Type B pancreatic cell (in vitro differentiated cells): ENCODE results near the gene CRYZL1. TPM values are rescaled to one million over a fixed set of nuclear protein-coding genes. Genes with fewer than 3 reads are reported as not detected.

Experiments used
- DNase-seq: peaks from one replicate; pipeline ENCODE4 v3.0.0; 2021; ENCODE audit warnings: mixed read lengths; ENCODE audit not compliant: unreplicated experiment; ENCODE audit errors: extremely low spot score
- H3K27ac Mint-ChIP-seq: 2 replicates; pipeline ENCODE4 v1.8.0; 2021; ENCODE audit warnings: mild to moderate bottlenecking, mixed read lengths
- H3K27me3 Mint-ChIP-seq: 2 replicates; pipeline ENCODE4 v1.8.0; 2021; ENCODE audit warnings: mixed read lengths
- H3K36me3 Mint-ChIP-seq: 2 replicates; pipeline ENCODE4 v1.8.0; 2021; ENCODE audit warnings: mixed read lengths
- H3K4me1 Mint-ChIP-seq: one replicate; pipeline ENCODE4 v1.8.0; 2021; ENCODE audit warnings: mixed read lengths; ENCODE audit not compliant: unreplicated experiment
- H3K4me3 Mint-ChIP-seq: 2 replicates; pipeline ENCODE4 v1.8.0; 2021; ENCODE audit warnings: mild to moderate bottlenecking, mixed read lengths
- H3K9me3 Mint-ChIP-seq: 2 replicates; pipeline ENCODE4 v1.8.0; 2021; ENCODE audit warnings: mixed read lengths
- total RNA-seq: library from RNA; stranded (reverse); gene quantifications from 2 replicates; pipeline ENCODE4 v1.2.1, GENCODE V29; 2021; ENCODE audit warnings: low replicate concordance
- TF ChIP-seq, protein P1 (sequence below): fragments of 200-600 bp; sonication (generic); conservative IDR thresholded peaks from 2 replicates; pipeline ENCODE4 v1.5.0; 2021; ENCODE audit warnings: antibody characterized with exemption, mild to moderate bottlenecking

CRYZL1 gene
- total RNA-seq, 1 donor from 2014 or later: 50.4 TPM

DNA sequence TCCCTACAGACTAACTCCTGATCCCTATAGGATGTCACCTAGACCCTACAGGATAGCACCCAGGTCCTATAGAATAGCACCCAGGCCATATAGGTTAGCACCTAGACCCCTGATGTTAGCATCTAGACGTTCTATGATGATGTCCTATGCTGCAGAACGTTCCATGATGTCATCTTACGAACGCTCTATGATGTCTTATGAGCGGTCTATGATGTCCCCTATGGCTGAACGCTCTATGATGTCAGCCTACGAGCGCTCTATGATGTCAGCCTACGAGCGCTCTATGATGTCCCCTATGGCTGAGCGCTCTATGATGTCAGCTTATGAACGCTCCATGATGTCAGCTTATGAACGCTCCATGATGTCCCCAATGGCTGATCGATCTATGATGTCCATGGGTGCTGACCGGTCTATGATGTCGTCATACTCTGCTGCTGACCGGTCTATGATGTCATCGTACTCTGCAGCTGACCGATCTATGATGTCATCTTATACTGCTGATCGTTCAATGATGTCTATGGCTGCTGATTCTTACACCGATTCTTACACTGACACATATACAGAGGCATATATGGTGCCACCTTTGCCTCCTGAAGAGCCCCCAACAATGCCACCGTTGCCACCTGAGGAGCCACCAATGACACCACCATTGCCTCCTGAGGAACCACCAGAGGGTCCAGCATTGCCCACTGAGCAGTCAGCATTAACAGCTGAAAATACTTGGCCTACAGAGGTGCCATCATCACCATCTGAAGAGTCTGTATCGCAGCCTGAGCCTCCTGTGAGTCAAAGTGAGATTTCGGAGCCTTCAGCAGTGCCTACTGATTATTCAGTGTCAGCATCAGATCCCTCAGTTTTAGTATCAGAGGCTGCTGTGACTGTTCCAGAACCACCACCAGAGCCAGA lies 89.2 kb downstream of the CRYZL1 start:
- peak overlapping the region; percentile 35 for H3K27ac Mint-ChIP-seq
- TF ChIP-seq, protein P1, sequence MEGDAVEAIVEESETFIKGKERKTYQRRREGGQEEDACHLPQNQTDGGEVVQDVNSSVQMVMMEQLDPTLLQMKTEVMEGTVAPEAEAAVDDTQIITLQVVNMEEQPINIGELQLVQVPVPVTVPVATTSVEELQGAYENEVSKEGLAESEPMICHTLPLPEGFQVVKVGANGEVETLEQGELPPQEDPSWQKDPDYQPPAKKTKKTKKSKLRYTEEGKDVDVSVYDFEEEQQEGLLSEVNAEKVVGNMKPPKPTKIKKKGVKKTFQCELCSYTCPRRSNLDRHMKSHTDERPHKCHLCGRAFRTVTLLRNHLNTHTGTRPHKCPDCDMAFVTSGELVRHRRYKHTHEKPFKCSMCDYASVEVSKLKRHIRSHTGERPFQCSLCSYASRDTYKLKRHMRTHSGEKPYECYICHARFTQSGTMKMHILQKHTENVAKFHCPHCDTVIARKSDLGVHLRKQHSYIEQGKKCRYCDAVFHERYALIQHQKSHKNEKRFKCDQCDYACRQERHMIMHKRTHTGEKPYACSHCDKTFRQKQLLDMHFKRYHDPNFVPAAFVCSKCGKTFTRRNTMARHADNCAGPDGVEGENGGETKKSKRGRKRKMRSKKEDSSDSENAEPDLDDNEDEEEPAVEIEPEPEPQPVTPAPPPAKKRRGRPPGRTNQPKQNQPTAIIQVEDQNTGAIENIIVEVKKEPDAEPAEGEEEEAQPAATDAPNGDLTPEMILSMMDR: no peak
- peaks cover 5% of the 10 kb centered on the region for H3K4me1 Mint-ChIP-seq
- no peaks in the 10 kb centered on the region for H3K27me3 Mint-ChIP-seq
- no peak for DNase-seq
- H3K9me3 Mint-ChIP-seq: no peaks in the 10 kb centered on the region
- no peak overlapping the region for H3K4me3 Mint-ChIP-seq
- H3K36me3 Mint-ChIP-seq: peaks cover 60% of the 10 kb centered on the region

DNA sequence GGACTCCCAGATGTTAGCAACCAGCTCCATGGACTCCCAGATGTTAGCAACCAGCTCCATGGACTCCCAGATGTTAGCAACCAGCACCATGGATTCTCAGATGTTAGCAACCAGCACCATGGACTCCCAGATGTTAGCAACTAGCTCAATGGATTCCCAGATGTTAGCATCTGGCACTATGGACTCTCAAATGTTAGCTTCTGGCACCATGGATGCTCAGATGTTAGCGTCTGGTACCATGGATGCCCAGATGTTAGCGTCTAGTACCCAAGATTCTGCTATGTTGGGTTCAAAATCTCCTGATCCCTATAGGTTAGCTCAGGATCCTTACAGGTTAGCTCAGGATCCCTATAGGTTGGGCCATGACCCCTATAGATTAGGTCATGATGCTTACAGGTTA lies 89.9 kb downstream of the CRYZL1 start:
- DNase-seq: no peak
- Mint-ChIP-seq H3K4me1 (peaks cover 5% of the 10 kb centered on the region), H3K9me3 (no peaks in the 10 kb centered on the region), H3K4me3 (no peak overlapping the region), H3K27ac (no peak overlapping the region), H3K36me3 (peaks cover 56% of the 10 kb centered on the region), H3K27me3 (no peaks in the 10 kb centered on the region)
- TF ChIP-seq, protein P1: no peak

DNA sequence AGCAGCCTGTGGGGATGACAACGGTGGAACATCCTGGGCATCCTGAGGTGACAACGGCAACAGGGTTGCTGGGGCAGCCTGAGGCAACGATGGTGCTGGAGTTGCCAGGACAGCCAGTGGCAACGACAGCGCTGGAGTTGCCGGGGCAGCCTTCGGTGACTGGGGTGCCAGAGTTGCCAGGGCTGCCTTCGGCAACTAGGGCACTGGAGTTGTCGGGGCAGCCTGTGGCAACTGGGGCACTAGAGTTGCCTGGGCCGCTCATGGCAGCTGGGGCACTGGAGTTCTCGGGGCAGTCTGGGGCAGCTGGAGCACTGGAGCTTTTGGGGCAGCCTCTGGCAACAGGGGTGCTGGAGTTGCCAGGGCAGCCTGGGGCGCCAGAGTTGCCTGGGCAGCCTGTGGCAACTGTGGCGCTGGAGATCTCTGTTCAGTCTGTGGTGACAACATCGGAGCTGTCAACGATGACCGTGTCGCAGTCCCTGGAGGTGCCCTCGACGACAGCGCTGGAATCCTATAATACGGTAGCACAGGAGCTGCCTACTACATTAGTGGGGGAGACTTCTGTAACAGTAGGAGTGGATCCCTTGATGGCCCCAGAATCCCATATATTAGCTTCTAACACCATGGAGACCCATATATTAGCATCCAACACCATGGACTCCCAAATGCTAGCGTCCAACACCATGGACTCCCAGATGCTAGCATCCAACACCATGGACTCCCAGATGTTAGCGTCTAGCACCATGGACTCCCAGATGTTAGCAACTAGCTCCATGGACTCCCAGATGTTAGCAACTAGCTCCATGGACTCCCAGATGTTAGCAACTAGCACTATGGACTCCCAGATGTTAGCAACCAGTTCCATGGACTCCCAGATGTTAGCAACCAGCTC lies 90.5 kb downstream of the CRYZL1 start:
- Mint-ChIP-seq H3K27me3 (no peaks in the 10 kb centered on the region), H3K4me1 (peaks cover 7% of the 10 kb centered on the region), H3K4me3 (no peak overlapping the region), H3K27ac (no peak overlapping the region), H3K36me3 (peaks cover 52% of the 10 kb centered on the region), H3K9me3 (no peaks in the 10 kb centered on the region)
- TF ChIP-seq, protein P1: no peak
- DNase-seq: no peak

DNA sequence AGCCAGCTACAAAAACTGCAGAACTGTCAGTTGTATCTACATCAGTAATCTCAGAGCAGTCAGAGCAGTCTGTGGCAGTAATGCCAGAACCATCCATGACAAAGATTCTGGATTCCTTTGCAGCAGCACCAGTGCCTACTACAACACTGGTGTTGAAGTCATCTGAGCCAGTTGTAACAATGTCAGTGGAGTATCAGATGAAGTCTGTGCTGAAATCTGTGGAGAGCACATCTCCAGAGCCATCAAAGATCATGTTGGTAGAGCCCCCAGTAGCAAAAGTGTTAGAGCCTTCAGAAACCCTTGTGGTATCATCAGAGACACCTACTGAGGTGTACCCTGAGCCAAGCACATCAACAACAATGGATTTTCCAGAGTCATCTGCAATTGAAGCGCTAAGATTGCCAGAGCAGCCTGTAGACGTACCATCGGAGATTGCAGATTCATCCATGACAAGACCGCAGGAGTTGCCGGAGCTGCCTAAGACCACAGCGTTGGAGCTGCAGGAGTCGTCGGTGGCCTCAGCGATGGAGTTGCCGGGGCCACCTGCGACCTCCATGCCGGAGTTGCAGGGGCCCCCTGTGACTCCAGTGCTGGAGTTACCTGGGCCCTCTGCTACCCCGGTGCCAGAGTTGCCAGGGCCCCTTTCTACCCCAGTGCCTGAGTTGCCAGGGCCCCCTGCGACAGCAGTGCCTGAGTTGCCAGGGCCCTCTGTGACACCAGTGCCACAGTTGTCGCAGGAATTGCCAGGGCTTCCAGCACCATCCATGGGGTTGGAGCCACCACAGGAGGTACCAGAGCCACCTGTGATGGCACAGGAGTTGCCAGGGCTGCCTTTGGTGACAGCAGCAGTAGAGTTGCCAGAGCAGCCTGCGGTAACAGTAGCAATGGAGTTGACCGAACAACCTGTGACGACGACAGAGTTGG lies 91.4 kb downstream of the CRYZL1 start:
- no peaks in the 10 kb centered on the region for H3K27me3 Mint-ChIP-seq
- H3K4me3 Mint-ChIP-seq: no peak overlapping the region
- peaks cover 49% of the 10 kb centered on the region for H3K36me3 Mint-ChIP-seq
- no peak overlapping the region for H3K27ac Mint-ChIP-seq
- TF ChIP-seq, protein P1: no peak
- DNase-seq: no peak
- H3K9me3 Mint-ChIP-seq: no peaks in the 10 kb centered on the region
- H3K4me1 Mint-ChIP-seq: peaks cover 13% of the 10 kb centered on the region

DNA sequence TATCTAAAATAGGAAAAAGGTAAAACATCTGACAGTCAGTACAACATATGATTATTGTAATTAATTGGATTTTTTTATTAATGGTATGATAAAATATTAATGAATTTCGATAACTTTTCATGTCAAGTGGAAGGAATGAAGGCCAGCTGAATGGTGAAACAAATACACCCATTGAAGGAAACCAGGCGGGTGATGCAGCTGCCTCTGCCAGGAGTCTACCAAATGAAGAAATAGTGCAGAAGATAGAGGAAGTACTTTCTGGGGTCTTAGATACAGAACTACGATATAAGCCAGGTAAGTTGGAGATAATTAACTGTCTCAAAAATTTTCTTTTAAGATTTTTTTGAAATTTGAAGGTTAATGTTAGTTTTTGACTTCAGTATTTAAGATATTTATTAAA lies 95.5 kb downstream of the CRYZL1 start:
- Mint-ChIP-seq H3K9me3 (no peaks in the 10 kb centered on the region), H3K36me3 (peaks cover 30% of the 10 kb centered on the region), H3K4me1 (peaks cover 9% of the 10 kb centered on the region), H3K4me3 (no peak overlapping the region), H3K27ac (no peak overlapping the region), H3K27me3 (no peaks in the 10 kb centered on the region)
- TF ChIP-seq, protein P1: no peak
- no peak for DNase-seq
